Measurements from ENCODE around the gene CDH4. TPM values are rescaled to one million over a fixed set of nuclear protein-coding genes. Genes with fewer than 3 reads are reported as not detected.

CDH4 gene
- polyA plus RNA-seq, 4 donors, result 0.09 to 4.1 (median 0.25) TPM

DNA sequence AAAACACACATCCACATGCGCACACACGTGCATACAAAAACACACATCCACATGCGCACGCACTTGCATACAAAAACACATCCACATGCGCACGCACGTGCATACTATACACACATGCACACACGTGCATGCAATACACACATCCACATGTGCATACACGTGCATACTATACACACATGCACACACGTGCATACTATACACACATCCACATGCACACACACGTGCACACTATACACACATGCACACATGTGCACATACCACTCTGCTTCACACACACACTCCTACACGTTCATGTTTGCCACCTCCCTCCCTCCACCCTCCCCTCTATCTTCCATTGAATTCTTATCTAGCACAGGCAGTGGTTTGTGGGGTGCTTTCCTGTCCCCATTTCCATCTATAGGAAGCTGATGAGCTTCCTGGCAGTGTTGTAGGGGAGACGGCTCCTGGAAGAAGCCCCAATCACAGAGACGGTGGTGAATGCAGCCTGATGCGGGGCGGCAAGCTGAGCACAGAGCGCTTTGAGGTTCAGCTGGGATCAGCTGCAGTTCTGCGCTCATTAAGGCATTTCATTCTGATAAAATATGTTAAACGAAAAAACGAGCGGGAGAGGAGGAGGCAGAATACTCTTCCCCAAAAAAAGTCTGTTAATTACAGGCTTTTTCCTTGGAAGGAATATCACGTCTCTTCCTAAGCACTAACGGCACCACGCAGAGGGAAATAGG, 525.9 kb downstream of the CDH4 start:
- DNase-seq (no peak), FAIRE-seq (no peak)
- Histone ChIP-seq H3K4me1 (ENCODE audit: control insufficient read depth in 3 of 3, insufficient read depth in 2 of 3, low read depth in 1 of 3, low read length in 2 of 3) (no peaks in the 10 kb centered on the region), H3K36me3 (ENCODE audit: control insufficient read depth in 3 of 3, insufficient read depth in 2 of 3, low read depth in 1 of 3, low read length in 3 of 3) (no peaks in the 10 kb centered on the region), H3K4me3 (ENCODE audit: low read depth in 1 of 3, low read length in 3 of 3) (no peak overlapping the region), H3K9me3 (ENCODE audit: control insufficient read depth in 2 of 2, insufficient read depth in 1 of 2, low read depth in 1 of 2, low read length in 1 of 2) (no peaks in the 10 kb centered on the region), H3K27ac (ENCODE audit: low read depth in 1 of 3, low read length in 2 of 3) (no peak overlapping the region), H3K27me3 (ENCODE audit: control insufficient read depth in 3 of 3, insufficient read depth in 3 of 3, low read length in 3 of 3) (no peaks in the 10 kb centered on the region)
- 78 to 81% (median 81%) methylated on average over 24 of the region's 24 CpGs for WGBS, 3 donors

DNA sequence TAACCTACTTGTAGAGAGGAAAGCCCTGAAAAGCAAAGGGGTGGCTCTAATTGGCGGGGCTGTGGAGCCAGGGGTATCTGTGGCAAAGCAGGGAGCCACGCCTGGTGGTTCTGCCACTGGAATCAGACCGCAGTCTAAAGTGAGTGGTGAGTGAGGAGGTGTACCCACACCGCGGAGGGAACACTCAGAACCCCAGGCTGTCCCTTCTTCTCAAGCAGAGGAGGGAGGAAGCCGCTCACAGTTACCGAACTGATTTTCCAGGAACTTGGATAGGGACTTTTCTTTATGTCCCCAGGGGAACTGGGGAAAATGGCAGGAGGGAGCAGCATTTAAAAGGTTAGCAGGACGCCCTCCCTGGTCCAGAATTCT, 526.4 kb downstream of the CDH4 start:
- DNase-seq, result no peak
- FAIRE-seq, result no peak

DNA sequence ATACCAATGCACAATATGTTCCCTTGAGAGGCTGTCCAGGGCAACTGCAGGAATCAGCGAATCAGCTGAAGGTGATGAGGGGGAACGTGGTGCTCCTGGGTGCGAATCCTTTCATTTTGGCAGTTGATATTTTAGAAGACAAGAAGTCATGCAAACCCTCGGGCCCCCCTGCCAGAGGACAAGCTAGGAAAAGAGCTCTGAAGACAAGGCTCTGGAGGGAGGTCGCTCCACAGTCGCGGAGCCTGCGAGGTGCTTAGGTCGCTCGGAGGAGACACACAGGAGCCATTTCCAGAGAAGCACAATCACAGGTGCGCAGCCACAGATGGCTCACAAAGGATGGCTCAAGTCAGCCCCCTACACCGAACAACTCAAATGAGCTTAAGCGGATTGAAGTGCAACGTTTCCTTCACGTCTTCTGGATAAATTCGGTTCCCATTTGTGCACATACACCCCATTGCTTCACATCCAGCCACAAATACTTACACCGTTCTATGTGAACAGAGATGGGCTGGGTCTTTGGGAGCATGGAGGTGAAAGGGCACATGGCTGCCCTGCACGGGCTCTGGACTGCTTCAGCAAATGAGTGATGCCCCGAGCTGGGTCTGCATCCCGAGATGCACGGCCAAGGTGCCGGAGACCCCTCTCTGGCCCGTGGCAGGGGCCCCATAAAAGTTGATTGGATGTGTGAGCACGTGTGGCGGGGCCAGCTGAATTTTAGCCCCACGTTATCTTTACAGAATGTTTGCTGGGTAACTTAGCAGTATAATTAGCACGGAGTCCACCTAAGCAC, 527.3 kb downstream of the CDH4 start:
- H3K4me1 ChIP-seq (ENCODE audit: control insufficient read depth in 3 of 3, insufficient read depth in 2 of 3, low read depth in 1 of 3, low read length in 2 of 3), result no peaks in the 10 kb centered on the region
- H3K9me3 ChIP-seq (ENCODE audit: control insufficient read depth in 2 of 2, insufficient read depth in 1 of 2, low read depth in 1 of 2, low read length in 1 of 2), result no peaks in the 10 kb centered on the region
- no peak overlapping the region for H3K4me3 ChIP-seq (ENCODE audit: low read depth in 1 of 3, low read length in 3 of 3)
- no peak for DNase-seq
- 81 to 84% (median 83%) methylated on average over 27 of the region's 27 CpGs for WGBS, 3 donors
- no peaks in the 10 kb centered on the region for H3K36me3 ChIP-seq (ENCODE audit: control insufficient read depth in 3 of 3, insufficient read depth in 2 of 3, low read depth in 1 of 3, low read length in 3 of 3)
- H3K27ac ChIP-seq (ENCODE audit: low read depth in 1 of 3, low read length in 2 of 3), result no peak overlapping the region
- no peak for FAIRE-seq
- no peaks in the 10 kb centered on the region for H3K27me3 ChIP-seq (ENCODE audit: control insufficient read depth in 3 of 3, insufficient read depth in 3 of 3, low read length in 3 of 3)

More for the DNA sequence above, 526.4 kb downstream of the CDH4 start:
- H3K27ac ChIP-seq (ENCODE audit: low read depth in 1 of 3, low read length in 2 of 3), result no peak overlapping the region
- no peaks in the 10 kb centered on the region for H3K36me3 ChIP-seq (ENCODE audit: control insufficient read depth in 3 of 3, insufficient read depth in 2 of 3, low read depth in 1 of 3, low read length in 3 of 3)
- H3K9me3 ChIP-seq (ENCODE audit: control insufficient read depth in 2 of 2, insufficient read depth in 1 of 2, low read depth in 1 of 2, low read length in 1 of 2), result no peaks in the 10 kb centered on the region
- no peak overlapping the region for H3K4me3 ChIP-seq (ENCODE audit: low read depth in 1 of 3, low read length in 3 of 3)
- no peaks in the 10 kb centered on the region for H3K4me1 ChIP-seq (ENCODE audit: control insufficient read depth in 3 of 3, insufficient read depth in 2 of 3, low read depth in 1 of 3, low read length in 2 of 3)
- 78 to 79% (median 79%) methylated on average over 8 of the region's 8 CpGs for WGBS, 3 donors
- H3K27me3 ChIP-seq (ENCODE audit: control insufficient read depth in 3 of 3, insufficient read depth in 3 of 3, low read length in 3 of 3), result no peaks in the 10 kb centered on the region

DNA sequence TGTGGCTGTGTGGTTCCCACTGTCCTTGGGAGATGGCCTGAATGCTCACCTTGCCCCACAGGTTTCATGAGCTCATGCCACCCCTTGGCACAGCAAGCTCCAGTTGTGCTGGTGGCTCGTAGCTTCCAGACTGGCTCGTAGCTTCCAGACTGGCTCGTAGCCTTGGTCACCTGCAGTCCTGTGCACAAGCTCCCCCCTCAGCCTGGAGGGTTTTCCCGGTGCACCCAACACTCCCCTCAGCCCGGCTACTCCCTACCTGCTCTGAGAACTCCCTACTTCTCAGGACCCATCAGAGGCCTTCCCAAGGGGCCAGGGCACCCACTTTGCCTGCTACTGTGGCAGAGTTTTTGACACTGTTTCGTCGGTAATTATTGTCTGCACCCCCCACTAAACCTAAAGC, 528.0 kb downstream of the CDH4 start:
- Histone ChIP-seq H3K4me1 (ENCODE audit: control insufficient read depth in 3 of 3, insufficient read depth in 2 of 3, low read depth in 1 of 3, low read length in 2 of 3) (no peaks in the 10 kb centered on the region), H3K27ac (ENCODE audit: low read depth in 1 of 3, low read length in 2 of 3) (no peak overlapping the region), H3K9me3 (ENCODE audit: control insufficient read depth in 2 of 2, insufficient read depth in 1 of 2, low read depth in 1 of 2, low read length in 1 of 2) (no peaks in the 10 kb centered on the region), H3K27me3 (ENCODE audit: control insufficient read depth in 3 of 3, insufficient read depth in 3 of 3, low read length in 3 of 3) (no peaks in the 10 kb centered on the region), H3K4me3 (ENCODE audit: low read depth in 1 of 3, low read length in 3 of 3) (no peak overlapping the region), H3K36me3 (ENCODE audit: control insufficient read depth in 3 of 3, insufficient read depth in 2 of 3, low read depth in 1 of 3, low read length in 3 of 3) (no peaks in the 10 kb centered on the region)
- 81 to 85% (median 84%) methylated on average over 7 of the region's 7 CpGs for WGBS, 3 donors
- FAIRE-seq, result no peak
- no peak for DNase-seq

DNA sequence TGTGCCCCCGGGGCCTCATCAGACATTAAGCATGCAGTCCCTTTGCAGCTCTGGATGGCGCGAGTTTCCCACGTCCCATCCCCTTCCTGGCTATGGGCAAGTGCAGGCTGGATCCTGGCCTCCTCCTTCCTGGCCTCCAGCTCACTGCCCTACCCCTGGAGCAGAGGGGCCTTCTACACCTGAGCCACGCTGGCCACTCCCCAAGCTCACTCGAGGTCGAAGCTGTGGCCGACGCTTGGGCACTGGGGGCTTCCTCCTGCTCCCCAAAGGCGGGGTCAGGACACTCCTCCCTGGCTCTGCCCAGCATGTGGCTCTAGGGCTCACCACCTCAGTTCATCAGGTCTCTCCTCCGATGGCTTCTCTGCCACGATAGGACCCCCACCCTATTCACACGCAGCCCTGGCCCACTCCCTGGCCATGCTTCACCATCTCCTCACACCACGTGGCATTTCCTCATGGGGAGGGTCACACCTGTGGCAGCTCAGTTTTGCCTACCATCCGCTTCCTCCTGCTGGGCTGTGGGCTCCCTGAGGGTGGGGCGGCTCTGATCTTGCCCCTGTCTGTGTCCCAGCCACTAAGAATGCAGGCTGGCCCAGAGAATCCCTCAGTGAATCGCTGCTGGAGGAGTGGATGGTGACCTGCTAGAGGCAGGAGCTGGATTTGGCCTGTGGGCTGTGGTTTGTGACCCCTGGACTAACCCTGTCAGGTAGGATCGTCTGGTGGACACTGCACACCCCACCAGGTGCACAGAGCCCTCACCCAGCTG, 532.9 kb downstream of the CDH4 start:
- no peak for FAIRE-seq

DNA sequence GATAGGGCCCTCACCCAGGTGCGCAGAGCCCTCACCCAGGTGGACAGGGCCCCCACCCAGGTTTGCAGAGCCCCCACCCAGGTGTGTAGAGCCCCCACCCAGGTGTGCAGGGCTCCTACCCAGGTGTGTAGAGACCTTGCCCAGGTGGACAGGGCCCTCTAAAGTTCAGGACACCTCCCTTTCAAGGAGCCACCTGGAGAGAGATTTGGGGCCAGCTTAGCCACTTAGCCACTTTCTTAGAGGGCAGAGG, 533.4 kb downstream of the CDH4 start:
- no peaks in the 10 kb centered on the region for H3K27me3 ChIP-seq (ENCODE audit: control insufficient read depth in 3 of 3, insufficient read depth in 3 of 3, low read length in 3 of 3)
- H3K27ac ChIP-seq (ENCODE audit: low read depth in 1 of 3, low read length in 2 of 3), result no peak overlapping the region
- 80 to 91% (median 86%) methylated on average over 1 of the region's 1 CpG for WGBS, 3 donors
- H3K9me3 ChIP-seq (ENCODE audit: control insufficient read depth in 2 of 2, insufficient read depth in 1 of 2, low read depth in 1 of 2, low read length in 1 of 2), result no peaks in the 10 kb centered on the region
- DNase-seq (no peak), FAIRE-seq (no peak)
- no peak overlapping the region for H3K4me3 ChIP-seq (ENCODE audit: low read depth in 1 of 3, low read length in 3 of 3)
- no peaks in the 10 kb centered on the region for H3K36me3 ChIP-seq (ENCODE audit: control insufficient read depth in 3 of 3, insufficient read depth in 2 of 3, low read depth in 1 of 3, low read length in 3 of 3)
- H3K4me1 ChIP-seq (ENCODE audit: control insufficient read depth in 3 of 3, insufficient read depth in 2 of 3, low read depth in 1 of 3, low read length in 2 of 3), result no peaks in the 10 kb centered on the region

More for the DNA sequence above, 532.9 kb downstream of the CDH4 start:
- Histone ChIP-seq H3K4me1 (ENCODE audit: control insufficient read depth in 3 of 3, insufficient read depth in 2 of 3, low read depth in 1 of 3, low read length in 2 of 3) (no peaks in the 10 kb centered on the region), H3K36me3 (ENCODE audit: control insufficient read depth in 3 of 3, insufficient read depth in 2 of 3, low read depth in 1 of 3, low read length in 3 of 3) (no peaks in the 10 kb centered on the region), H3K27ac (ENCODE audit: low read depth in 1 of 3, low read length in 2 of 3) (no peak overlapping the region), H3K27me3 (ENCODE audit: control insufficient read depth in 3 of 3, insufficient read depth in 3 of 3, low read length in 3 of 3) (no peaks in the 10 kb centered on the region), H3K9me3 (ENCODE audit: control insufficient read depth in 2 of 2, insufficient read depth in 1 of 2, low read depth in 1 of 2, low read length in 1 of 2) (no peaks in the 10 kb centered on the region), H3K4me3 (ENCODE audit: low read depth in 1 of 3, low read length in 3 of 3) (no peak overlapping the region)
- DNase-seq, result no peak
- 75 to 78% (median 78%) methylated on average over 18 of the region's 18 CpGs for WGBS, 3 donors

DNA sequence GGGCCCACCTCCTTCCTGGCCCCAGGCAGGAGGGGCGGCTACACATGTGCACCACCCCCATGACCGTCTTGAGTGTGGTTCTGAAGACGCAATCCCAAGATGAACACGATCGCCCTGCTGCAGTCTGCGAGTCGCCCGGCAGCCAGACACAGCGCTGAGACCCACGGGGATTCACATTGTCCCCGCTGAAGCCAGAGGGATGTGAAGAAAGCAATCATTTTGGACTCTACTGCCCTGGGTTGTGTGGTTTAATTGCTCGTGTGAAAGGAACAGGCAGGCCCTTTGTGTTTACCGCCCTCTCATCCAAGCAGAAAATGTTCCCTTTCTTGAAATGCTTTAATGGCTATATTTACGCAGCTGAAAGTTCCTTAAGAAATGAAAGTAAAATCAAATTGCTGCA, 534.2 kb downstream of the CDH4 start:
- FAIRE-seq (no peak), DNase-seq (no peak)
- WGBS, 3 donors, result 78 to 83% (median 81%) methylated on average over 14 of the region's 14 CpGs
- no peak overlapping the region for H3K4me3 ChIP-seq (ENCODE audit: low read depth in 1 of 3, low read length in 3 of 3)
- no peak overlapping the region for H3K27ac ChIP-seq (ENCODE audit: low read depth in 1 of 3, low read length in 2 of 3)
- no peaks in the 10 kb centered on the region for H3K4me1 ChIP-seq (ENCODE audit: control insufficient read depth in 3 of 3, insufficient read depth in 2 of 3, low read depth in 1 of 3, low read length in 2 of 3)
- no peaks in the 10 kb centered on the region for H3K9me3 ChIP-seq (ENCODE audit: control insufficient read depth in 2 of 2, insufficient read depth in 1 of 2, low read depth in 1 of 2, low read length in 1 of 2)
- no peaks in the 10 kb centered on the region for H3K36me3 ChIP-seq (ENCODE audit: control insufficient read depth in 3 of 3, insufficient read depth in 2 of 3, low read depth in 1 of 3, low read length in 3 of 3)
- H3K27me3 ChIP-seq (ENCODE audit: control insufficient read depth in 3 of 3, insufficient read depth in 3 of 3, low read length in 3 of 3), result no peaks in the 10 kb centered on the region

DNA sequence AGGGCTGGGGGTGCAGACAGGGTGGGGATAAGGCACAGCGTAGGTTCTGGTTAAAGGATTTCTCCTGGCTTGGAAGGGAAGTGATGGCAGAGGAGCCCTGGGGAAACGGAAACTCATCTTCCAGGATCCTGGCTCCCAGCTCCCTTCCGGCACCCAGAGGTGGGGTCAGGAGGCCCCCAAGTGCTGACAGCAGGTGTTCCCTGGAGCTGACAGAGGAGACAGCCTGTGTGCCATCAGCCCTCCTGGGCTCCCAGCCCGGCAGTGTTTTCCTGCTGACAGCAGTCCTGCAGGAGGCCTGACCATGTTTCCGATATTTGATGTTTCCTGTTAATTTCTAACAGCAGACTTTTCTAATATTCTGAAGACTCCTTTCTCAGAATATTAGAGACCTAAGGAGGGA, 536.3 kb downstream of the CDH4 start:
- Histone ChIP-seq H3K36me3 (ENCODE audit: control insufficient read depth in 3 of 3, insufficient read depth in 2 of 3, low read depth in 1 of 3, low read length in 3 of 3) (no peaks in the 10 kb centered on the region), H3K27me3 (ENCODE audit: control insufficient read depth in 3 of 3, insufficient read depth in 3 of 3, low read length in 3 of 3) (no peaks in the 10 kb centered on the region), H3K4me3 (ENCODE audit: low read depth in 1 of 3, low read length in 3 of 3) (no peak overlapping the region), H3K27ac (ENCODE audit: low read depth in 1 of 3, low read length in 2 of 3) (no peak overlapping the region), H3K9me3 (ENCODE audit: control insufficient read depth in 2 of 2, insufficient read depth in 1 of 2, low read depth in 1 of 2, low read length in 1 of 2) (no peaks in the 10 kb centered on the region), H3K4me1 (ENCODE audit: control insufficient read depth in 3 of 3, insufficient read depth in 2 of 3, low read depth in 1 of 3, low read length in 2 of 3) (no peaks in the 10 kb centered on the region)
- no peak for FAIRE-seq
- WGBS, 3 donors, result 54 to 76% (median 73%) methylated on average over 5 of the region's 5 CpGs
- DNase-seq, result no peak
